NCI-H128 (cell line): ENCODE results near the gene THEMIS.
"Not testable (repeated sequence)": the region's sequence is repeated elsewhere in the genome, so short reads cannot be mapped to it uniquely, and the experiment has no call there.

Source experiments
- DNase-seq: peaks from one replicate; lab custom pipeline; 2025; ENCODE audit not compliant: unreplicated experiment; lab: John Stamatoyannopoulos, UW

Gene THEMIS

GRCh38 chr6:127732927-127733326 lies 167.9 kb downstream of the THEMIS start:
- no peak for DNase-seq

GRCh38 chr6:127727260-127727953 lies 173.5 kb downstream of the THEMIS start:
- DNase-seq, result no peak

- no peak for DNase-seq
Observed at GRCh38 chr6:127725821-127726220, 175.0 kb downstream of the THEMIS start.

- no peak for DNase-seq
Observed at GRCh38 chr6:127718694-127719093, 182.2 kb downstream of the THEMIS start.

- no peak for DNase-seq
Observed at GRCh38 chr6:127717384-127717783, 183.5 kb downstream of the THEMIS start.

GRCh38 chr6:127716465-127716864 lies 184.4 kb downstream of the THEMIS start:
- DNase-seq, result no peak

GRCh38 chr6:127710668-127711067 lies 190.2 kb downstream of the THEMIS start:
- DNase-seq, result no peak

GRCh38 chr6:127706216-127706615 lies 194.6 kb downstream of the THEMIS start:
- DNase-seq, result no peak

GRCh38 chr6:127695108-127695507 lies 205.8 kb downstream of the THEMIS start:
- no peak for DNase-seq

GRCh38 chr6:127691146-127691545 lies 209.7 kb downstream of the THEMIS start:
- no peak for DNase-seq

GRCh38 chr6:127690588-127690987 lies 210.3 kb downstream of the THEMIS start:
- DNase-seq, result no peak

- no peak for DNase-seq
Observed at GRCh38 chr6:127690092-127690491, 210.8 kb downstream of the THEMIS start.

- not testable (repeated sequence) for DNase-seq
Observed at GRCh38 chr6:127687490-127687889, 213.4 kb downstream of the THEMIS start.

GRCh38 chr6:127686084-127686483 lies 214.8 kb downstream of the THEMIS start:
- DNase-seq, result no peak

- DNase-seq, result no peak
Observed at GRCh38 chr6:127684501-127684900, 216.4 kb downstream of the THEMIS start.
